ENCODE measurements around the gene TULP4.

The TULP4 gene

DNA sequence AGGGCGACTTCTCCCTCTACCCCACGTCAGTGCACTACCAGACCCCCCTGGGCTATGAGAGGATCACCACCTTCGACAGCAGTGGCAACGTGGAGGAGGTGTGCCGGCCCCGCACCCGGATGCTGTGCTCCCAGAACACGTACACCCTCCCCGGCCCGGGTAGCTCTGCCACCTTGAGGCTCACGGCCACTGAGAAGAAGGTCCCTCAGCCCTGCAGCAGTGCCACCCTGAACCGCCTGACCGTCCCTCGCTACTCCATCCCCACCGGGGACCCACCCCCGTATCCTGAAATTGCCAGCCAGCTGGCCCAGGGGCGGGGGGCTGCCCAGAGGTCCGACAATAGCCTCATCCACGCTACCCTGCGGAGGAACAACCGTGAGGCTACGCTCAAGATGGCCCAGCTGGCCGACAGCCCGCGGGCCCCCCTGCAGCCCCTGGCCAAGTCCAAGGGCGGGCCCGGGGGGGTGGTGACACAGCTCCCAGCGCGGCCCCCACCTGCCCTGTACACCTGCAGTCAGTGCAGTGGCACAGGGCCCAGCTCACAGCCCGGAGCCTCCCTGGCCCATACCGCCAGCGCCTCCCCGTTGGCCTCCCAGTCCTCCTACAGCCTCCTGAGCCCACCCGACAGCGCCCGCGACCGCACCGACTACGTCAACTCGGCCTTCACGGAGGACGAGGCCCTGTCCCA, 190.1 kb downstream of the TULP4 start:
- H3K4me3 ChIP-seq (ENCODE audit: control insufficient read depth, low read depth, low read length) = no peak overlapping the region
- no peak for DNase-seq (ENCODE audit: low read depth)
- no peak for TF ChIP-seq CTCF (IDR thresholded peaks at IDR 0.05; ENCODE audit: control insufficient read depth, insufficient read depth, low read depth, low read length, missing control alignments)

- H3K4me3 ChIP-seq (ENCODE audit: control insufficient read depth, low read depth, low read length) = no peak overlapping the region
- no peak for TF ChIP-seq CTCF (IDR thresholded peaks at IDR 0.05; ENCODE audit: control insufficient read depth, insufficient read depth, low read depth, low read length, missing control alignments)
- DNase-seq (ENCODE audit: low read depth) = no peak
Measured at GRCh38 chr6:158503222-158503621, 191.0 kb downstream of the TULP4 start.

DNA sequence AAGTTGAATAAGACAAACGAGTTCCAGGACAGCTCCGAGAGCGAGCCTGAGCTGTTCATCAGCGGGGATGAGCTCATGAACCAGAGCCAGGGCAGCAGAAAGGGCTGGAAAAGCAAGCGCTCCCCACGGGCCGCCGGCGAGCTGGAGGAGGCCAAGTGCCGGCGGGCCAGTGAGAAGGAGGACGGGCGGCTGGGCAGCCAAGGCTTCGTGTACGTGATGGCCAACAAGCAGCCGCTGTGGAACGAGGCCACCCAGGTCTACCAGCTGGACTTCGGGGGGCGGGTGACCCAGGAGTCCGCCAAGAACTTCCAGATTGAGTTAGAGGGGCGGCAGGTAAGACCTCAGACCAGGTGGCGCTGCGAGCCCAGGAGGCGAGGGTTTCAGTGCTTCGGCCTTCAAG, 191.6 kb downstream of the TULP4 start:
- TF ChIP-seq CTCF (IDR thresholded peaks at IDR 0.05; ENCODE audit: control insufficient read depth, insufficient read depth, low read depth, low read length, missing control alignments) = no peak
- DNase-seq (ENCODE audit: low read depth) = no peak
- no peak overlapping the region for H3K4me3 ChIP-seq (ENCODE audit: control insufficient read depth, low read depth, low read length)

DNA sequence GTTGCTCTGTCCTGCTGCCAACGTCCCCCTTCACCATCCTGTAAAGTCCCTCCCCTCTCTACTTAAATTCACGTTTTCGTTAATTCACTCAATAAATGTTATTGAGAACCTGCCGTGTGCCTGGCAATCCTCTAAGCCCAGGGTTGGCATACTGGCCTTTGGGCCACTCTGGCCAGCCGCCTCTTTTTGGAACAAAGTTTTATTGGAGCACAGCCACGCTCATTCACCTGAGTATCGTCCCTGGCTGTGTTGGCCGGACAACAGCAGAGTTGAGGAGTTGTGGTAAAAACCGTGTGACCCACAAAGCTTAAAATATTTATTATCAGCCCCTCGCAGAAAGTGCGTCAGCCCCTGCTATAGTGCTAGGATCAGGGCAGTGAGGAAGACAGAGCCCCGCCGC, 192.9 kb downstream of the TULP4 start:
- no peak for DNase-seq (ENCODE audit: low read depth)
- TF ChIP-seq CTCF (IDR thresholded peaks at IDR 0.05; ENCODE audit: control insufficient read depth, insufficient read depth, low read depth, low read length, missing control alignments) = no peak
- H3K4me3 ChIP-seq (ENCODE audit: control insufficient read depth, low read depth, low read length) = no peak overlapping the region

GRCh38 chr6:158506601-158507000, 194.3 kb downstream of the TULP4 start:
- DNase-seq (ENCODE audit: low read depth) = no peak
- TF ChIP-seq CTCF (IDR thresholded peaks at IDR 0.05; ENCODE audit: control insufficient read depth, insufficient read depth, low read depth, low read length, missing control alignments) = no peak
- no peak overlapping the region for H3K4me3 ChIP-seq (ENCODE audit: control insufficient read depth, low read depth, low read length)

DNA sequence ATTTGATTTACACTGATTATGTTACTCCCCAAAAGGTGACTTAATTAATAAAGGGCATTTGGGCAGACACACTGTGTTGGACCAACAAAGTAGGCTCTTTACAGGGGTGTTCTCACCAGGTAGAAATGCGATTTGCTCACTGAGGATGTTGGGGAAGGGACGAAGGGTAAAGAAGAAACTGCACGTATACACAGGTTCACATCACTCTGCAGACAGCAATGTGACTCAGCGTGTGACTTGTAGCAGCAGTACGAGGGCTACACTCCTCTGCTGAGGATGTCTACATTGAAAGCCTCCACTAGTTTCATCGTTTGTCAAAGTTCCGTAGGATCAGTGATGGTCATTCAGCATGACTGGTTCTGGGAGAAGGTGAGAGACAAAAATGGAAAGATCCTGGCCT, 194.9 kb downstream of the TULP4 start:
- no peak overlapping the region for H3K4me3 ChIP-seq (ENCODE audit: control insufficient read depth, low read depth, low read length)
- no peak for DNase-seq (ENCODE audit: low read depth)
- no peak for TF ChIP-seq CTCF (IDR thresholded peaks at IDR 0.05; ENCODE audit: control insufficient read depth, insufficient read depth, low read depth, low read length, missing control alignments)
